G401 (cell line): ENCODE results near the gene CNR1. TPM values are rescaled to one million over a fixed set of nuclear protein-coding genes. Genes with fewer than 3 reads are reported as not detected.

ENCODE experiments used
- total RNA-seq: library from RNA; depleted of rRNA; stranded (reverse); fragments of >200 nt; shearing (Covaris generic); gene quantifications from 2 replicates; pipeline ENCODE4 v1.2.3, GENCODE V29; 2014; rRNA removed

The CNR1 gene
- total RNA-seq, 1 experiment from 2014 or later, result not detected

Other genes starting within 250 kb of the CNR1 start
- not detected in 2 replicates for gene SPACA1, start 118.5 kb downstream of the CNR1 start, total RNA-seq